OCI-LY7 (cell line): ENCODE data around the gene FBRSL1.
A peak's percentile ranks its signal among the peaks of the same experiment; 100 is the strongest.

Experiments used
- EZH2phosphoT487 ChIP-seq: fragments of 200-600 bp; sonication (generic); IDR thresholded peaks from 2 replicates; pipeline ENCODE4 v1.6.1; 2018; ENCODE audit warnings: low read depth, borderline replicate concordance, mild to moderate bottlenecking, mixed run types, antibody characterized with exemption, low read length, moderate library complexity, mixed read lengths
- TF ChIP-seq, protein P1 (sequence below): fragments of 200-600 bp; sonication (generic); conservative IDR thresholded peaks from 2 replicates; pipeline ENCODE4 v1.5.1; 2014; ENCODE audit warnings: mild to moderate bottlenecking, antibody characterized with exemption, low read length, moderate library complexity, mixed read lengths

DNA sequence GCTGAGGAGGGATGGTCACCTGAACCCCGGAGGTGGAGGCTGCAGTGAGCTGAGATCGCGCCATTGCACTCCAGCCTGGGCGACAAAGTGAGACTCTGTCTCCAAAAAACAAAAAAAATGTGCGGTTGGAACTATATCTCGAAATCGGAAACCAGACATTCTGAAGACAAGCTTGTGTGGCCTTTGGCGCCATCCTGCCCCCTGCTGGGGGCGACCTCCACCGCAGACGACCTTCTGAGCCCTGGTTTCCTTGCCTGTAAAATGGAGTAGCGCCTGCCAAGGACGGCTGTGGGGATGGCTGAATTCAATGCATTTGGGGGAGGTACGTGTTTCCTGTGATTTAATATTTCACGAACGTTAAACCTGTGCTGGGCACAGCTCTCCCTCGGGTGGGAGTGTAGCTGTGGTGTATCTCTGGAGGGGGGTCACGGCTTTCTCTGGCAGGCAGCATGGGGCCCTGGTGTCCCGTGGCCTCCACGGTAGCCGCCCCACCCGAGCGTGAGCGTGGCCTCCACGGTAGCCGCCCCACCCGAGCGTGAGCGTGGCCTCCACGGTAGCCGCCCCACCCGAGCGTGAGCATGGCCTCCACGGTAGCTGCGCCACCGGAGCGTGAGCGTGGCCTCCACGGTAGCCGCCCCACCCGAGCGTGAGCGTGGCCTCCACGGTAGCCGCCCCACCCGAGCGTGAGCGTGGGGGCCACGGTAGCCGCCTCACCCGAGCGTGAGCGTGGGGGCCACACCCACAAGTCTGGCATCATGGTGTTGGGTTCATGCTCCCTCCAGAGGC lies 65.1 kb downstream of the FBRSL1 start:
- TF ChIP-seq EZH2phosphoT487: no peak
- TF ChIP-seq, protein P1, sequence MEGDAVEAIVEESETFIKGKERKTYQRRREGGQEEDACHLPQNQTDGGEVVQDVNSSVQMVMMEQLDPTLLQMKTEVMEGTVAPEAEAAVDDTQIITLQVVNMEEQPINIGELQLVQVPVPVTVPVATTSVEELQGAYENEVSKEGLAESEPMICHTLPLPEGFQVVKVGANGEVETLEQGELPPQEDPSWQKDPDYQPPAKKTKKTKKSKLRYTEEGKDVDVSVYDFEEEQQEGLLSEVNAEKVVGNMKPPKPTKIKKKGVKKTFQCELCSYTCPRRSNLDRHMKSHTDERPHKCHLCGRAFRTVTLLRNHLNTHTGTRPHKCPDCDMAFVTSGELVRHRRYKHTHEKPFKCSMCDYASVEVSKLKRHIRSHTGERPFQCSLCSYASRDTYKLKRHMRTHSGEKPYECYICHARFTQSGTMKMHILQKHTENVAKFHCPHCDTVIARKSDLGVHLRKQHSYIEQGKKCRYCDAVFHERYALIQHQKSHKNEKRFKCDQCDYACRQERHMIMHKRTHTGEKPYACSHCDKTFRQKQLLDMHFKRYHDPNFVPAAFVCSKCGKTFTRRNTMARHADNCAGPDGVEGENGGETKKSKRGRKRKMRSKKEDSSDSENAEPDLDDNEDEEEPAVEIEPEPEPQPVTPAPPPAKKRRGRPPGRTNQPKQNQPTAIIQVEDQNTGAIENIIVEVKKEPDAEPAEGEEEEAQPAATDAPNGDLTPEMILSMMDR: peak; percentile 66
